ENCODE results near the gene TUBB4B.
"Not testable (repeated sequence)": the region's sequence is repeated elsewhere in the genome, so short reads cannot be mapped to it uniquely, and the experiment has no call there.

TUBB4B gene

GRCh38 chr9:137236238-137236935 lies 4.7 kb upstream of the TUBB4B start:
- DNase-seq (ENCODE audit: low read depth in 2 of 2, low spot score in 1 of 2), result peak; percentile 70 to 85

DNA sequence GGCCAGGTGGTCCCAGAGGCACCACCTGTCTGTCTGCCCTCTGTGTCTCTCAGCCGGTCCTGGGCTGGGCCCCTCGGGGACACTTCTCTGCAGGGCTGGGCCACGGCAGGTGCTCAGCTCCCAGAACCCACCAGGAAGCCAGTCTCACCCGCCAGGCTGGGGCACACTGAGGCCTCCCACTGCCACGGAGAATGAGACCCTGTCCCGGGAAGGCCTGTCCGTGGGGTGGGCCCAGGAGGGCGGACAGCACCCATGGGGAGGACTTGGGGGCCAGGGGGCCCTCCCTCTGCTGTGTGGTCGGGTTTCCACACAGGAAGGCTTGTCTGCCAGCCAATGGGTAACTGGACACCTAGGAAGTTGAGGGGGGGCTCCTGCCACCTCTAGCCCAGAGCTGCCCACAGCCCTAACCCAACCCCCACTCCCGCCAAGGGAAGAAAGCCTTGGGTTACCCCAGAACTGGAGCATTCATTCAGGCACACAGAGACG lies 4.1 kb upstream of the TUBB4B start:
- DNase-seq (ENCODE audit: low read depth in 2 of 2, low spot score in 1 of 2), result no peak

- no peak for DNase-seq (ENCODE audit: low read depth in 2 of 2, low spot score in 1 of 2)
These were observed 3.0 kb upstream of the TUBB4B start for GRCh38 chr9:137237759-137238726.

DNA sequence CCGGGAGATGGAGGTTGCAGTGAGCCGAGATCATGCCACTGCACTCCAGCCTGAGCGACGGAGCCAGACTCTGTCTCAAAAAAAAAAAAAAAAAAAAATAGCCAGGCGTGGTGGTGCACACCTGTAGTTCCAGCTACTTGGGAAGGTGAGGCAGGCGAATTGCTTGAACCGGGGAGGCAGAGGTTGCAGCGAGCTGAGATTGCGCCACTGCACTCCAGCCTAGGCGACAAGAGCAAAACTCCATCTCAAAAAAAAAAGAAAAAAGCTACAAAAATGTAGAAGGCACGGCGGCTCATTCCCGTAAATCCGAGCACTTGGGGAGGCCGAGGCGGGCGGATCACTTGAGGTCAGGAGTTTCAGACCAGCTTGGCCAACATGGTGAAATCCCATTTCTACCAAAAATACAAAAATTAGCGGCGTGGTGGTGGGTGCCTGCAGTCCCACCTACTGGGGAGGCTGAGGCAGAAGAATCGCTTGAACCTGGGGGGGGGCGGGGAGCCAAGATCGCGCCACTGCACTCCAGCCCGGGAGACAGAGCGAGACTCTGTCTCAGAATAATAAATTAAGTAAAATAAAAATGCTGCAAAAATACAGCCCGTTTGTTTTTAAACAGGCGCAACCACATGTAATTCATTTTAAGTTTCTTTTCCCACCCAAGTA lies 1.4 kb upstream of the TUBB4B start:
- DNase-seq (ENCODE audit: low read depth in 2 of 2, low spot score in 1 of 2), result not testable (repeated sequence)

- peak in 1 of 2 donors; percentile 33 for DNase-seq (ENCODE audit: low read depth in 2 of 2, low spot score in 1 of 2)
These were observed 708 bp upstream of the TUBB4B start for GRCh38 chr9:137240318-137240840.

- DNase-seq (ENCODE audit: low read depth in 2 of 2, low spot score in 1 of 2), result peak in 1 of 2 donors; percentile 57
These were observed 592 bp downstream of the TUBB4B start for GRCh38 chr9:137241490-137242268.

- no peak for DNase-seq (ENCODE audit: low read depth in 2 of 2, low spot score in 1 of 2)
These were observed 1.4 kb downstream of the TUBB4B start for GRCh38 chr9:137242269-137243203.

DNA sequence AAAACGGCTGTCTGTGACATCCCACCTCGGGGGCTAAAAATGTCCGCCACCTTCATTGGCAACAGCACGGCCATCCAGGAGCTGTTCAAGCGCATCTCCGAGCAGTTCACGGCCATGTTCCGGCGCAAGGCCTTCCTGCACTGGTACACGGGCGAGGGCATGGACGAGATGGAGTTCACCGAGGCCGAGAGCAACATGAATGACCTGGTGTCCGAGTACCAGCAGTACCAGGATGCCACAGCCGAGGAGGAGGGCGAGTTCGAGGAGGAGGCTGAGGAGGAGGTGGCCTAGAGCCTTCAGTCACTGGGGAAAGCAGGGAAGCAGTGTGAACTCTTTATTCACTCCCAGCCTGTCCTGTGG lies 2.2 kb downstream of the TUBB4B start:
- not testable (repeated sequence) for DNase-seq (ENCODE audit: low read depth in 2 of 2, low spot score in 1 of 2)

GRCh38 chr9:137243626-137244485 lies 2.8 kb downstream of the TUBB4B start:
- no peak for DNase-seq (ENCODE audit: low read depth in 2 of 2, low spot score in 1 of 2)

GRCh38 chr9:137244486-137245449 lies 3.7 kb downstream of the TUBB4B start:
- no peak for DNase-seq (ENCODE audit: low read depth in 2 of 2, low spot score in 1 of 2)

DNA sequence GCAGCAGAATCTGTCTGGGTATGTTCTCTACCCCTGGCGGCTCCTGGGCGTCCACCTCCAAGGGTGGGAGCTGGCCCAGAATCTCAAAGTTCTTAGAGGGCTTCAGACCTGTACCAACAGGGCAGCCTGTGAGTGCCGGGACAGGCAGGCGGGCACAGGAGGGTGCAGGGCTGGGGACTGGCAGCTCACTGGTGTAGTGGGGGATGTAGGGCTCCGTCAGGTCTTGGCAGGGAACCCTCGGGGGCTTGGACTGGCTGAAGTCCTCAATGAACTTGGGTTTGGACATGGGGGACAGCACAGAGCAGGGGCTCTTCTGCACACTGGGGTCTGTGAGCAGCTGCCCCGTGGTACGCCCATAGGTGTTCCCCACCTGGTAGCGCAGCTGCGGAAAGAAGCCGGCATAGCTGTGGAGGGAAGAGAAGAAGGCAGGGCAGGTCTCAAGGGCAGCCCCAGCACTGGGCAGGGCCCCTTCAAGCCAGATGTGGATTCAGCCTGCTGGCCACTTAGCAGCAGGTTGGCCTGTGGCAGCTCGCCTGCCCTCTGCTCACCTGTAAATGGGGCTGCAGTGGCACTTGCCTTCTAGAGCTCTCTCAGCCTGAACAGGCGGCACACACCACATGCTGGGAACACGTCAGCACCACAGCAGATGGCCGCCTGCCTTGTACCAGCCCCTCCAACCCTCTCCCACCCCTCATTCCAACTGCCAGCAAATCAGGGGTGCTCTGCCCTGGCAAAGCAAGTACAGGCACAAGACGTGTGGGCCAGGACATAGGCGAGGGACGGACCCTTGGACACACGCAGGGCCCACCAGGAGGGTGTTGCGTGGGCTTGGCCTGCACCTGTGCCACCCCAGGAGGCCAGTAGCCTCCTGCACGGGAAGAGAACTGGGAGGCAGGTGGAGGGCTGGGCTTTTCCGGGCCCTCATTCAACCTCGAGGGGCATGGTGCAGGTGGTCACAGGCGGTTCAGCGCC lies 4.6 kb downstream of the TUBB4B start:
- DNase-seq (ENCODE audit: low read depth in 2 of 2, low spot score in 1 of 2), result no peak

DNA sequence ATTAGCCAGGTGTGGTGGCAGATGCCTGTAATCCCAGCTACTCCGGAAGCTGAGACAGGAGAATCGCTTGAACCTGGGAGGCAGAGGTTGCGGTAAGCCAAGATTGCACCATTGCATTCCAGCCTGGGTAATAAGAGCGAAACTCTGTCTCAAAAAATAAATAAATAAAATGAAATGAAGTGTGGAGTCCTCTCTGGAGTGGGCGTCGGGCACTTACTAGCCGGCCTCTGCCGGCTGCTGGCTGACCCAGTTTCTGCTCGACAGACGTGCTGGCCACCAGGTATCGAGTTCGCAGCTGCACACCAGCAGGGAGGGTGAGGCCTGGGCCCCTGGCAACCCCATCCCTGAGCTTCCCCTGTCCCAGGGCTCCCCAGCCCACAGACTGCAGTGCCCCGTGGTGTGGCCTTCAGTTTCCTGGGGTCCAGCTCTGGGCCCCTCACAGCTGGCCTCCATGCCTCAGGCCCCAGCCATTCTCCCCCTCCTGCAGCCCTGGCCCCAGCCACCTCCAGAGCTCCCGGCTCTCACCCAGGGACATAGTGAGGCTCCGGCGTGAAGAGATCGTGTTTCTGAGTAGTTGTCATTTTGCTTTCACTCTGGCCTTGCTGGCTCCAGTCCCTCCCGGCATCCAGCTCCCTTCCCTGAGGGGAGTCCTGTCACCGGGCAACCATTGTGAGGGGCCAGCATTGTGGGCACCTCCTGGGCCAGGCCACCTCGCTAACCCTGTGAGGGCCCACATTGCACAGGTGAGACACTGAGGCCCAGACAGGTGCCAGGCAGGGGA lies 6.2 kb downstream of the TUBB4B start:
- DNase-seq (ENCODE audit: low read depth in 2 of 2, low spot score in 1 of 2), result no peak

GRCh38 chr9:137247916-137248175 lies 6.8 kb downstream of the TUBB4B start:
- no peak for DNase-seq (ENCODE audit: low read depth in 2 of 2, low spot score in 1 of 2)

DNA sequence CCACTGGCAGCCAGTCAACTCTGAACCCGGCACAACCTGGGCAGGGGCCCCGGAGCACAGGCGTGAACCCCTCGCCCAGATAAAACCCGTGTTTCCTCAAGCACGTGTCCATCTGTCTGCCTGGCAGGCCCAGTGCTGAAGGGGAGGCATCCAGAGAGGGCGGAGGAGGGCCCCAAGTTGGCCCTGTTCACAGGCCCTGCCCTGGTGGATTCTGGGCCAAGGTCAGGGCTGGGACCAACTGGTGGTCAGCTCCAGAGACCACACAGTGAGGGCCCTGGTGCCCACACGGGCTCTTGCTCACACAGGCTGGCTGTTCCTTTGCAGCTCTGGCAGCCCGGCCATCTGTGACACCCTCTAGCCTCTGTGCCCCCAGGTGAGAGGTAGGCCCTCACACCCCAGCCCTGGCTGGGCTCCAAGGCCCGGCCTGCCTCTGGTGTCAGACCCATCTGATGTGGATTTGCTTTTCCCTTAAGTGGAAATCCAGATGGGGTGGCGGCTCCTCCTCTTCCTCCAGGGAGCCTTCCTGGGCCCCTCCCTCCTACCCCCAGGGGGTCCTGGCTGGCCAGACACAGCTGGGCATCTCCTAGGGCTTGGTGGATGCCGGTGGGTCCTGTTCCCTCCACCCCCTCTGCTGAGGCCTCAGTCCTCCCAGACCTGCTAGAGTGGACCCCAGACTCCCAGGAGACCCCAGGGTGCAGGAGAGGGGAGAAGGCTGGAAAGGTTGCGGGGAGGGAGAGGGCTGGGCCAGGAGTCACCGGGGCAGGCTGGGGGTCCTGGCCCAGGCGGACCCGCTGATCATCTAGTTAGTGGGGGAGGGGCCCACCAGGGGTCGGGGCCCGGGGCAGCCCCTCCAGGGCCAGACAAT lies 9.5 kb downstream of the TUBB4B start:
- DNase-seq (ENCODE audit: low read depth in 2 of 2, low spot score in 1 of 2), result no peak

- DNase-seq (ENCODE audit: low read depth in 2 of 2, low spot score in 1 of 2), result no peak
These were observed 10.0 kb downstream of the TUBB4B start, which contains the start of gene STPG3 for GRCh38 chr9:137251194-137251461. Gene STPG3, plus strand, starts transcription at chr9:137251286. Its CDS starts 1 bp downstream, at chr9:137251287.

Measured in stimulated activated CD8-positive, alpha-beta memory T cell treated with anti-CD3 and anti-CD28 coated beads, Interleukin-4, amount 100 ng/mL, for 1 hour (primary cell).